HCT116 (cell line): ENCODE results near the gene LYPD4. TPM values are rescaled to one million over a fixed set of nuclear protein-coding genes. Genes with fewer than 3 reads are reported as not detected.
"Not testable (repeated sequence)": the region's sequence is repeated elsewhere in the genome, so short reads cannot be mapped to it uniquely, and the experiment has no call there.

ENCODE experiments used
- ATAC-seq: fragments of 200-7000 bp; cut with Tn5 transposase; 2 replicates; pipeline ENCODE4 v1.9.1; 2020; ENCODE audit warnings: mild to moderate bottlenecking, moderate library complexity
- BruUV-seq: library from RNA; stranded (reverse); fragments of 400-500 nt; replicated peaks from 2 replicates; lab custom pipeline; 2021; lab: Mats Ljungman, UMichigan
- CTCF ChIA-PET: fragments of 300-600 bp; sonication (Branson Sonifier 250); formaldehyde crosslinking; loops from one replicate; lab custom pipeline; 2021; ENCODE audit warnings: antibody characterized with exemption; lab: Charles Lee
- POLR2A ChIA-PET: fragments of 300-600, 350-600 bp; sonication (Branson Sonifier 250); formaldehyde crosslinking; loops from one replicate; lab custom pipeline; 2021; ENCODE audit warnings: antibody characterized with exemption; lab: Charles Lee
- RAD21 ChIA-PET, 2 experiments: fragments of 300-600 bp; sonication (Branson Sonifier 250); formaldehyde crosslinking; loops; one replicate each; lab custom pipeline; 2023; ENCODE audit warnings: low total read pairs in 2 of 2; ENCODE audit not compliant: uncharacterized antibody in 2 of 2, unreplicated experiment in 2 of 2, low non-redundant PET in 1 of 2; lab: Charles Lee
- DNase-seq: peaks from one replicate; pipeline ENCODE4 v3.0.0-alpha.2; 2010; ENCODE audit warnings: low read depth, low spot score
- H2AFZ ChIP-seq: fragments of 200-600 bp; shearing (Covaris generic), sonication (generic); 2 replicates; pipeline ENCODE4 v1.6.1; 2017; ENCODE audit warnings: low read depth, mixed run types, mixed read lengths, antibody characterized with exemption, low read length; ENCODE audit not compliant: poor library complexity, severe bottlenecking
- H3K27ac ChIP-seq: 2 replicates; pipeline ENCODE4 v1.5.1; 2012; ENCODE audit warnings: low read depth, low read length
- H3K27me3 ChIP-seq: fragments of 200-600 bp; sonication (generic); 2 replicates; pipeline ENCODE4 v1.6.1; 2016; ENCODE audit warnings: mixed run types, low read length, mixed read lengths; ENCODE audit not compliant: insufficient read depth
- H3K36me3 ChIP-seq, 2 experiments: fragments of 200-500 bp in 1 of 2; fragments of 200-600 bp in 1 of 2; sonication (Bioruptor generic) in 1 of 2; sonication (generic) in 1 of 2; 2 replicates each; pipeline versions ENCODE4 v1.5.1 to v1.6.1; 2014 to 2016; ENCODE audit warnings: low read length in 2 of 2, inconsistent platforms in 1 of 2, mixed read lengths in 1 of 2, mixed run types in 1 of 2; ENCODE audit not compliant: insufficient read depth in 2 of 2, control insufficient read depth in 1 of 2
- H3K4me1 ChIP-seq, 2 experiments: fragments of 200-600 bp in 1 of 2; sonication (generic) in 1 of 2; 2 replicates each; pipeline versions ENCODE4 v1.5.1 to v1.6.1; 2012 to 2017; ENCODE audit warnings: low read length in 2 of 2, inconsistent platforms in 1 of 2, mild to moderate bottlenecking in 1 of 2, mixed read lengths in 1 of 2, mixed run types in 1 of 2, moderate library complexity in 1 of 2; ENCODE audit not compliant: insufficient read depth in 2 of 2, control insufficient read depth in 1 of 2
- H3K4me2 ChIP-seq: fragments of 200-600 bp; sonication (generic); 2 replicates; pipeline ENCODE4 v1.6.1; 2017; ENCODE audit warnings: mixed run types, low read length, mixed read lengths
- H3K4me3 ChIP-seq, 2 experiments: fragments of 200-600 bp in 1 of 2; sonication (generic) in 1 of 2; replicated peaks in 1 of 2; 2 replicates each; pipeline ENCODE4 v1.5.1; 2011 to 2016; ENCODE audit warnings: low read length in 2 of 2, control low read depth in 1 of 2, low read depth in 1 of 2, mild to moderate bottlenecking in 1 of 2, mixed read lengths in 1 of 2, mixed run types in 1 of 2
- H3K79me2 ChIP-seq: fragments of 200-600 bp; sonication (generic); 2 replicates; pipeline ENCODE4 v1.6.1; 2017; ENCODE audit warnings: mild to moderate bottlenecking, mixed run types, low read length, moderate library complexity, mixed read lengths; ENCODE audit not compliant: insufficient read depth
- H3K9ac ChIP-seq: fragments of 200-600 bp; sonication (generic); 2 replicates; pipeline ENCODE4 v1.6.1; 2016; ENCODE audit warnings: low read length, mixed read lengths
- H3K9me2 ChIP-seq: fragments of 200-600 bp; sonication (generic), shearing (Covaris generic); 2 replicates; pipeline ENCODE4 v1.6.1; 2017; ENCODE audit warnings: mixed run types, mild to moderate bottlenecking, moderate library complexity; ENCODE audit not compliant: insufficient read depth
- H3K9me3 ChIP-seq, 2 experiments: fragments of 200-500 bp in 1 of 2; fragments of 200-600 bp in 1 of 2; sonication (Bioruptor generic) in 1 of 2; sonication (generic) in 1 of 2; 2 replicates each; pipeline ENCODE4 v1.6.1; 2014 to 2017; ENCODE audit warnings: low read length in 2 of 2, mixed read lengths in 2 of 2, inconsistent platforms in 1 of 2, low read depth in 1 of 2, mild to moderate bottlenecking in 1 of 2, mixed run types in 1 of 2, moderate library complexity in 1 of 2; ENCODE audit not compliant: control insufficient read depth in 1 of 2, insufficient read depth in 1 of 2
- H4K20me1 ChIP-seq: fragments of 200-600 bp; sonication (generic), shearing (Covaris generic); 2 replicates; pipeline ENCODE4 v1.6.1; 2017; ENCODE audit warnings: mixed run types, mild to moderate bottlenecking, moderate library complexity; ENCODE audit not compliant: insufficient read depth
- ELF1 ChIP-seq: IDR thresholded peaks from 2 replicates; pipeline ENCODE4 v1.6.1; 2012; ENCODE audit warnings: low read depth, borderline replicate concordance
- JUND ChIP-seq: IDR thresholded peaks from 2 replicates; pipeline ENCODE4 v1.6.1; 2012
- POLR2AphosphoS5 ChIP-seq: IDR thresholded peaks from 2 replicates; pipeline ENCODE4 v1.6.1; 2011; ENCODE audit warnings: mild to moderate bottlenecking, low read depth, low read length, moderate library complexity
- intact Hi-C: fragments of 100-400 bp; cut with micrococcal nuclease; formaldehyde crosslinking; loops from 2 replicates; pipeline ENCODE4 v1.10.0; 2022
- microRNA-seq: library from miRNA; unstranded; fragments of <30 nt; microRNA quantifications from one replicate; pipeline ENCODE4, GENCODE V29; 2016; ENCODE audit warnings: borderline number of aligned reads
- total RNA-seq: library from RNA; stranded (reverse); gene quantifications from one replicate; pipeline ENCODE4 v1.2.1, GENCODE V29; 2021; ENCODE audit not compliant: unreplicated experiment

Gene LYPD4
- total RNA-seq, 1 experiment from 2014 or later, result not detected

DNA sequence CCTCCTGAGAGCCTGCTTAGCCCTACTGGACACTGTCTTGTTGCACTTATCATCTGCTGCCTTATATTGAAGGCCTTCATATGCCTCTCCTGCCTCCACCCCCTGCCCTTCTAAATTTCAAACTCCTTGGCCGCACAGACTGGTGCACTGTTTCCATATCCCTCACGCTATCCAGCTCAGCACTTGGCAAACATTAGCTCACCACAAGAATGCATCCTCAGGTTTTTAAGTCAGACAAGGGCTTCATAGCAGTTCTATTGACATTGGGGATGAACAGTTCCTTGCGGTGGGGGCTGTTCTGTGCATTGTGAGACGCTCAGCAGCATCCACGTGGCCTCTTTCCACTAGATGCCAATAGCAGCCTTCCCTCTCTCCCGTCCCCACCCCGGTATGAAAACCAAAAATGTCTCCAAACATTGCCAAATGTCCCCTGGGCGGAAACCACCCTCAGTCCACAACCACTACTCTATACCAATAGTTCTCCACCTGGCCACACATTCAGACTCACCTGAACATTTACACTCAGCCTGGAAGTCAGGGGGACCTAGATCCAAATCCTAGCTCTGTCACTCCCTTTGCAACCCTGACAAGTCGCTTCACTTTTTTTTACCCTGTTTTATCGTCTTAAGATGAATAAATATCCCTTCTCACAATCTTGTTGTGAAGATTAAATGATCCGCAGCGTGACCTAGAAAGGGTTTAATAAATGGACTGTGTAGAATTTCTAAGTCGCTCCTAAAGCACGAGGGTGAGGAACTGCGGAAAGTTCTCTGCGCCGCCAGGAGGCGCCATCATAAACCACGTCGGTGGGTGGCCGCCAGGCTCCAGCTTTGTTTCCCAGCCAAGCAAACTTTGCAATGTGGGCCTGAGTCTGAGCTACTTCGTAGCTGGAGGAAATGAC lies 51.7 kb downstream of the LYPD4 start (continued):
- TF ChIP-seq POLR2AphosphoS5, result no peak
- TF ChIP-seq ELF1, result no peak
- TF ChIP-seq JUND, result no peak
- TF ChIP-seq, all 23 proteins: peak for 3

GRCh38 chr19:41789053-41789452 lies 55.4 kb downstream of the LYPD4 start:
- H4K20me1 ChIP-seq, CTCF ChIA-PET, H3K9ac ChIP-seq, ATAC-seq, H3K36me3 ChIP-seq, H3K4me3 ChIP-seq, H3K9me3 ChIP-seq, DNase-seq, H3K9me2 ChIP-seq, H3K79me2 ChIP-seq, H3K4me1 ChIP-seq, BruUV-seq, H2AFZ ChIP-seq, H3K4me2 ChIP-seq, RAD21 ChIA-PET, POLR2A ChIA-PET, H3K27ac ChIP-seq: not testable (repeated sequence)
- intact Hi-C loops, result loop anchor here (5.0 kb wide), 1 partner anchor 82 kb away; the partner anchor contains the start of gene CEACAM5
- peaks cover 43% of the 10 kb centered on the region for H3K27me3 ChIP-seq

GRCh38 chr19:41788518-41788917 lies 56.0 kb downstream of the LYPD4 start:
- intact Hi-C loops, result loop anchor here (5.0 kb wide), 1 partner anchor 81 kb away; the partner anchor contains the start of gene CEACAM5
- H3K79me2 ChIP-seq, CTCF ChIA-PET, H3K27ac ChIP-seq, H3K9ac ChIP-seq, H4K20me1 ChIP-seq, H3K4me2 ChIP-seq, BruUV-seq, H3K36me3 ChIP-seq, H3K4me3 ChIP-seq, ATAC-seq, POLR2A ChIA-PET, RAD21 ChIA-PET, H3K4me1 ChIP-seq, H3K9me3 ChIP-seq, DNase-seq, H2AFZ ChIP-seq, H3K9me2 ChIP-seq: not testable (repeated sequence)
- H3K27me3 ChIP-seq, result peaks cover 46% of the 10 kb centered on the region

Small RNAs within 50 kb of the gene (microRNA-seq; reads per million reads assigned to microRNA genes)
- 1.6 reads per million for gene MIR6797

Other genes with a start within 250 kb of the LYPD4 start
- gene CEACAM4, start 217.6 kb downstream of the LYPD4 start, total RNA-seq, result not detected
- not detected for gene CEACAM7, start 156.4 kb downstream of the LYPD4 start, total RNA-seq
- 0.22 TPM for gene CEACAM5, start 136.1 kb downstream of the LYPD4 start, total RNA-seq
- gene CEACAM6, start 89.2 kb downstream of the LYPD4 start, total RNA-seq, result 0.59 TPM
- gene CEACAM3, start 48.1 kb downstream of the LYPD4 start, total RNA-seq, result not detected
- gene DMRTC2, start 359 bp upstream of the LYPD4 start, total RNA-seq, result not detected
- 3,020 TPM for gene RPS19, start 15.6 kb upstream of the LYPD4 start, total RNA-seq
- 0.69 TPM for gene CD79A, start 32.6 kb upstream of the LYPD4 start, total RNA-seq
- gene ARHGEF1, start 38.5 kb upstream of the LYPD4 start, total RNA-seq, result 110 TPM
- 0.79 TPM for gene ERFL, start 83.8 kb upstream of the LYPD4 start, total RNA-seq
- 66.3 TPM for gene RABAC1, start 114.6 kb upstream of the LYPD4 start, total RNA-seq
- 34.7 TPM for gene ATP1A3, start 149.5 kb upstream of the LYPD4 start, total RNA-seq
- gene GRIK5, start 225.5 kb upstream of the LYPD4 start, total RNA-seq, result 1.7 TPM
- gene ZNF574, start 231.5 kb upstream of the LYPD4 start, total RNA-seq, result 24.6 TPM